DND-41 (cell line): Measurements from ENCODE around the gene RIN2.
A peak's percentile ranks its signal among the peaks of the same experiment; 100 is the strongest.

Experiments used
- ATAC-seq: fragments of 200-7000 bp; cut with Tn5 transposase; 3 replicates; pipeline ENCODE4 v1.9.1; 2021; ENCODE audit warnings: low read depth; ENCODE audit not compliant: insufficient read depth
- DNase-seq: peaks from one replicate; pipeline ENCODE4 v3.0.0-alpha.2; 2020
- H2AFZ ChIP-seq: 2 replicates; pipeline ENCODE4 v1.6.0; 2012; ENCODE audit warnings: low read depth, low read length
- H3K27ac ChIP-seq: 2 replicates; pipeline ENCODE4 v1.5.1; 2012; ENCODE audit warnings: low read length, inconsistent platforms
- H3K27me3 ChIP-seq: fragments of 200-600 bp; sonication (generic); 2 replicates; pipeline ENCODE4 v1.6.0; 2012; ENCODE audit warnings: low read length, mild to moderate bottlenecking, inconsistent platforms; ENCODE audit not compliant: insufficient read depth, poor library complexity
- H3K36me3 ChIP-seq: 2 replicates; pipeline ENCODE4 v1.5.1; 2012; ENCODE audit warnings: low read length, inconsistent platforms; ENCODE audit not compliant: insufficient read depth
- H3K4me1 ChIP-seq: 2 replicates; pipeline ENCODE4 v1.5.1; 2012; ENCODE audit warnings: mild to moderate bottlenecking, low read length; ENCODE audit not compliant: insufficient read depth
- H3K4me2 ChIP-seq: 2 replicates; pipeline ENCODE4 v1.6.0; 2012; ENCODE audit warnings: mild to moderate bottlenecking, moderate library complexity, low read length, inconsistent platforms; ENCODE audit not compliant: insufficient read depth
- H3K4me3 ChIP-seq, 2 experiments: fragments of 200-600 bp in 1 of 2; shearing (Covaris generic) in 1 of 2; 2 replicates each; pipeline ENCODE4 v1.5.1; 2012 to 2016; ENCODE audit warnings: inconsistent platforms in 2 of 2, low read length in 2 of 2, mild to moderate bottlenecking in 2 of 2, low read depth in 1 of 2, moderate library complexity in 1 of 2
- H3K79me2 ChIP-seq: 2 replicates; pipeline ENCODE4 v1.6.0; 2012; ENCODE audit warnings: low read length, inconsistent platforms; ENCODE audit not compliant: insufficient read depth
- H3K9ac ChIP-seq: 2 replicates; pipeline ENCODE4 v1.6.0; 2012; ENCODE audit warnings: low read depth, mild to moderate bottlenecking, inconsistent platforms, low read length, moderate library complexity
- H3K9me3 ChIP-seq: 2 replicates; pipeline ENCODE4 v1.5.1; 2012; ENCODE audit warnings: low read length, moderate library complexity, mild to moderate bottlenecking, inconsistent platforms; ENCODE audit not compliant: insufficient read depth, severe bottlenecking
- H4K20me1 ChIP-seq: 2 replicates; pipeline ENCODE4 v1.6.0; 2012; ENCODE audit warnings: low read length; ENCODE audit not compliant: insufficient read depth
- CTCF ChIP-seq: IDR thresholded peaks from 2 replicates; pipeline ENCODE4 v1.5.1; 2012; ENCODE audit warnings: borderline replicate concordance, low read length, moderate library complexity, mild to moderate bottlenecking; ENCODE audit not compliant: poor library complexity, severe bottlenecking; ENCODE audit errors: extremely low read depth
- EZH2 ChIP-seq: IDR thresholded peaks from 3 replicates; pipeline ENCODE4 v1.6.1; 2012; ENCODE audit warnings: borderline replicate concordance, low read depth, mild to moderate bottlenecking, moderate library complexity, low read length, inconsistent platforms; ENCODE audit not compliant: severe bottlenecking

RIN2 gene

GRCh38 chr20:19734811-19735210 lies 23.2 kb upstream of the RIN2 start:
- Histone ChIP-seq H3K4me3 (no peak overlapping the region), H3K36me3 (no peaks in the 10 kb centered on the region), H3K4me1 (no peaks in the 10 kb centered on the region), H3K9me3 (no peaks in the 10 kb centered on the region), H3K27ac (no peak overlapping the region), H3K79me2 (no peaks in the 10 kb centered on the region), H3K9ac (no peak overlapping the region), H3K4me2 (no peak overlapping the region), H4K20me1 (no peaks in the 10 kb centered on the region), H3K27me3 (no peaks in the 10 kb centered on the region), H2AFZ (no peak overlapping the region)
- TF ChIP-seq CTCF (no peak), EZH2 (no peak)
- ATAC-seq (no peak), DNase-seq (no peak)

GRCh38 chr20:19735446-19735845 lies 22.6 kb upstream of the RIN2 start:
- H3K79me2 ChIP-seq: no peaks in the 10 kb centered on the region
- no peaks in the 10 kb centered on the region for H4K20me1 ChIP-seq
- no peak overlapping the region for H3K4me3 ChIP-seq
- H3K9me3 ChIP-seq: no peaks in the 10 kb centered on the region
- H3K27ac ChIP-seq: no peak overlapping the region
- DNase-seq (peak; percentile 19), ATAC-seq (peak; percentile 63; the same call in 1 of the 3 replicates)
- no peak overlapping the region for H3K4me2 ChIP-seq
- no peak for TF ChIP-seq EZH2
- TF ChIP-seq CTCF: no peak
- no peaks in the 10 kb centered on the region for H3K4me1 ChIP-seq
- no peak overlapping the region for H3K9ac ChIP-seq
- H3K36me3 ChIP-seq: no peaks in the 10 kb centered on the region
- no peak overlapping the region for H2AFZ ChIP-seq
- H3K27me3 ChIP-seq: no peaks in the 10 kb centered on the region

- Histone ChIP-seq H3K4me1 (no peaks in the 10 kb centered on the region), H3K36me3 (no peaks in the 10 kb centered on the region), H3K27ac (no peak overlapping the region), H3K4me3 (no peak overlapping the region), H3K9ac (no peak overlapping the region), H3K27me3 (no peaks in the 10 kb centered on the region), H3K79me2 (no peaks in the 10 kb centered on the region), H3K9me3 (no peaks in the 10 kb centered on the region), H3K4me2 (no peak overlapping the region), H4K20me1 (no peaks in the 10 kb centered on the region), H2AFZ (no peak overlapping the region)
- TF ChIP-seq CTCF (no peak), EZH2 (no peak)
- DNase-seq (no peak), ATAC-seq (no peak)
Observed at GRCh38 chr20:19737025-19737424, 21.0 kb upstream of the RIN2 start.

GRCh38 chr20:19738951-19739350 lies 19.1 kb upstream of the RIN2 start:
- no peak for TF ChIP-seq CTCF
- no peak for TF ChIP-seq EZH2
- H3K4me1 ChIP-seq: no peaks in the 10 kb centered on the region
- no peaks in the 10 kb centered on the region for H3K36me3 ChIP-seq
- DNase-seq (no peak), ATAC-seq (no peak)
- no peak overlapping the region for H2AFZ ChIP-seq
- no peaks in the 10 kb centered on the region for H3K79me2 ChIP-seq
- H3K27ac ChIP-seq: no peak overlapping the region
- H3K4me2 ChIP-seq: no peak overlapping the region
- no peaks in the 10 kb centered on the region for H3K9me3 ChIP-seq
- H3K27me3 ChIP-seq: no peaks in the 10 kb centered on the region
- H3K9ac ChIP-seq: no peak overlapping the region
- no peaks in the 10 kb centered on the region for H4K20me1 ChIP-seq
- no peak overlapping the region for H3K4me3 ChIP-seq
